ENCODE data around the gene CITED2.
"Not testable (repeated sequence)": the region's sequence is repeated elsewhere in the genome, so short reads cannot be mapped to it uniquely, and the experiment has no call there.

GRCh38 chr6:139412103-139412502 lies 37.7 kb upstream of the CITED2 start:
- not testable (repeated sequence) for TF ChIP-seq CTCF, POLR2A (IDR thresholded peaks at IDR 0.05)
